Left lung (tissue), 10 donors: ENCODE results near the gene CARHSP1. TPM values are rescaled to one million over a fixed set of nuclear protein-coding genes. Genes with fewer than 3 reads are reported as not detected.

ENCODE experiments used
- ATAC-seq: fragments of 200-7000 bp; cut with Tn5 transposase; one replicate; pipeline ENCODE4 v1.9.1; 2020; ENCODE audit warnings: moderate library complexity
- DNase-seq, 4 donors: peaks; one replicate each; pipeline ENCODE4 v3.0.0-alpha.2; 2013 to 2020
- H3K27ac ChIP-seq, 2 donors: fragments of 200-600 bp; sonication (generic) in 1 of 2; one replicate each; pipeline versions ENCODE4 v1.5.0 to v1.8.0; 2020 to 2021
- H3K27me3 ChIP-seq, 2 donors: fragments of 200-600 bp; sonication (generic) in 1 of 2; one replicate each; pipeline versions ENCODE4 v1.5.0 to v1.8.0; 2020 to 2021
- H3K36me3 ChIP-seq, 2 donors: fragments of 200-600 bp; sonication (generic) in 1 of 2; one replicate each; pipeline versions ENCODE4 v1.5.0 to v1.8.0; 2020 to 2021
- H3K4me1 ChIP-seq, 2 donors: fragments of 200-600 bp; one replicate each; pipeline ENCODE4 v1.8.0; 2021
- H3K4me3 ChIP-seq, 2 donors: fragments of 200-600 bp; sonication (generic) in 1 of 2; one replicate each; pipeline versions ENCODE4 v1.5.0 to v1.8.0; 2020 to 2021; ENCODE audit warnings: mild to moderate bottlenecking in 1 of 2
- H3K9me3 ChIP-seq, 2 donors: fragments of 200-600 bp; sonication (generic) in 1 of 2; one replicate each; pipeline versions ENCODE4 v1.5.0 to v1.8.0; 2020 to 2021
- intact Hi-C, 2 donors: fragments of 100-400 bp; cut with DNase I; formaldehyde crosslinking; loops; one replicate each; pipeline versions ENCODE4 v1.11.2 to v1.14.2; 2022
- polyA plus RNA-seq, 6 donors: library from polyadenylated mRNA; unstranded; fragments of 120-200 nt; gene quantifications; one replicate each; pipeline ENCODE4 v1.2.1, GENCODE V29; 2013; ENCODE audit not compliant: insufficient read length in 6 of 6
- total RNA-seq, 2 donors: library from RNA; stranded (reverse); fragmentation: NEBNext Ultra II Directional; extraction: Animal tissue kit (Norgen Biotek cat#: 25700); gene quantifications; one replicate each; pipeline ENCODE4 v1.2.1, GENCODE V29; 2021
- TF ChIP-seq, protein P1 (sequence below), 2 donors: fragments of 200-600 bp; sonication (generic) in 1 of 2; IDR thresholded peaks; one replicate each; pipeline versions ENCODE4 v1.5.0 to v1.8.0; 2021; ENCODE audit warnings: antibody characterized with exemption in 2 of 2
- donor health status: DM: no; HTN: yes; CAD: no.
- donor health status: DM: no; HTN: no; CAD: no.

CARHSP1 gene
- total and polyA plus RNA-seq, 8 donors = 74.0 to 114 (median 93.7) TPM

DNA sequence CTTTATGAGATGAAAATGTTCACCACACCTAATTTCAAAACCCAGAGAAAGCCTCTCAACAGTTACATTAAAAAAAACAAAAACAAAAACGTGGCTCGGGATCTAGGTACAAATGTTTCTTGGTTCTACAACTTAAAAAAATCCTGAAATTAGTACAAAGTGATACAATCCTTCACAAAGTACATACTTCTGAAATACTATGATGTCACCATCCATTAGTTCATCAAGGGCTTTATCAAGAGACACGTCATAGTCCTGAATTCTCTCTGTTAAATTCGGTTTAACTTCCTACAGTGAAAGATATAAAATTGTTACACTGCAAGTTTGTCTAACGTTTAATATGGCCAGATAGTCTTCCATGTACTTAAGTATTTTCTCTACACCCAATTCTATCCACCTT, 31.5 kb upstream of the CARHSP1 start:
- intact Hi-C loops = loop anchor here in 1 of 2 donors (10.0 kb wide), 1 partner anchor 104 kb away; no protein-coding TSS in a partner anchor
- ATAC-seq = no peak
- H3K9me3 ChIP-seq = no peaks in the 10 kb centered on the region
- no peak overlapping the region for H3K27ac ChIP-seq
- no peaks in the 10 kb centered on the region for H3K4me1 ChIP-seq
- no peaks in the 10 kb centered on the region for H3K27me3 ChIP-seq
- H3K36me3 ChIP-seq = peaks cover 3 to 100% of the 10 kb centered on the region in 2 donors
- DNase-seq = no peak
- no peak overlapping the region for H3K4me3 ChIP-seq
- TF ChIP-seq, protein P1, sequence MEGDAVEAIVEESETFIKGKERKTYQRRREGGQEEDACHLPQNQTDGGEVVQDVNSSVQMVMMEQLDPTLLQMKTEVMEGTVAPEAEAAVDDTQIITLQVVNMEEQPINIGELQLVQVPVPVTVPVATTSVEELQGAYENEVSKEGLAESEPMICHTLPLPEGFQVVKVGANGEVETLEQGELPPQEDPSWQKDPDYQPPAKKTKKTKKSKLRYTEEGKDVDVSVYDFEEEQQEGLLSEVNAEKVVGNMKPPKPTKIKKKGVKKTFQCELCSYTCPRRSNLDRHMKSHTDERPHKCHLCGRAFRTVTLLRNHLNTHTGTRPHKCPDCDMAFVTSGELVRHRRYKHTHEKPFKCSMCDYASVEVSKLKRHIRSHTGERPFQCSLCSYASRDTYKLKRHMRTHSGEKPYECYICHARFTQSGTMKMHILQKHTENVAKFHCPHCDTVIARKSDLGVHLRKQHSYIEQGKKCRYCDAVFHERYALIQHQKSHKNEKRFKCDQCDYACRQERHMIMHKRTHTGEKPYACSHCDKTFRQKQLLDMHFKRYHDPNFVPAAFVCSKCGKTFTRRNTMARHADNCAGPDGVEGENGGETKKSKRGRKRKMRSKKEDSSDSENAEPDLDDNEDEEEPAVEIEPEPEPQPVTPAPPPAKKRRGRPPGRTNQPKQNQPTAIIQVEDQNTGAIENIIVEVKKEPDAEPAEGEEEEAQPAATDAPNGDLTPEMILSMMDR (IDR thresholded peaks at IDR 0.05) = no peak

DNA sequence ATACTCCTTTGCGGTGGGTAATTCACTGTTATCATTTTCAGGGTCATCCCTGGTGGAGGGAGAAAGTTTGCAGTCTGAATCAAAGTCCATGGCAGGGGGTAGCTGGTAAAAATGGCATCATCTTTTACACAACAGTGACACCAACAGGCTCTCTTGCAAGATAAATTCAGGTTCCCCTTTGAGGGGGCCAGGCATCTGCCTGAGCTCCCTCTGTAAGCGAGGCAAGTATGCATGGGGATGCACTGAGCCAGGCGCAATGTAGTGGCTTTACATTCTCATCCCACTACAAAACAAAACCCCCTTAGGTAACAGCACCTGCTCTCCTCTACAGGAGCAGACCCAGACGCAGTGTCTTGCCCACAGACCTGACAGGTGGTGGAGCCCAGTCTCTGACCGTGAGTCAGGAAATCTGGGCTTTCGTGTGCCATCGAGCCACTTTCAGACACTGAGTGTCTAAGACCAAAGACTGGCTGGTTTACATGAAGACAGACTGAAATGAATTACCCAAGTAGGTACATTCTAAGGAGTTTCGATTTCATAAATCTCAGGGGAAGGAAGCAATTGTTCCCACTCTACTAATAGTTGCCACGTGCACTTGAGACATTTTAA, 31.0 kb upstream of the CARHSP1 start:
- Histone ChIP-seq H3K27ac (no peak overlapping the region), H3K36me3 (peaks cover 3 to 100% of the 10 kb centered on the region in 2 donors), H3K4me3 (no peak overlapping the region), H3K4me1 (no peaks in the 10 kb centered on the region), H3K9me3 (no peaks in the 10 kb centered on the region), H3K27me3 (no peaks in the 10 kb centered on the region)
- no peak for DNase-seq
- intact Hi-C loops = loop anchor here in 1 of 2 donors (10.0 kb wide), 1 partner anchor 105 kb away; no protein-coding TSS in a partner anchor
- ATAC-seq = no peak
- TF ChIP-seq, protein P1 (IDR thresholded peaks at IDR 0.05) = no peak

DNA sequence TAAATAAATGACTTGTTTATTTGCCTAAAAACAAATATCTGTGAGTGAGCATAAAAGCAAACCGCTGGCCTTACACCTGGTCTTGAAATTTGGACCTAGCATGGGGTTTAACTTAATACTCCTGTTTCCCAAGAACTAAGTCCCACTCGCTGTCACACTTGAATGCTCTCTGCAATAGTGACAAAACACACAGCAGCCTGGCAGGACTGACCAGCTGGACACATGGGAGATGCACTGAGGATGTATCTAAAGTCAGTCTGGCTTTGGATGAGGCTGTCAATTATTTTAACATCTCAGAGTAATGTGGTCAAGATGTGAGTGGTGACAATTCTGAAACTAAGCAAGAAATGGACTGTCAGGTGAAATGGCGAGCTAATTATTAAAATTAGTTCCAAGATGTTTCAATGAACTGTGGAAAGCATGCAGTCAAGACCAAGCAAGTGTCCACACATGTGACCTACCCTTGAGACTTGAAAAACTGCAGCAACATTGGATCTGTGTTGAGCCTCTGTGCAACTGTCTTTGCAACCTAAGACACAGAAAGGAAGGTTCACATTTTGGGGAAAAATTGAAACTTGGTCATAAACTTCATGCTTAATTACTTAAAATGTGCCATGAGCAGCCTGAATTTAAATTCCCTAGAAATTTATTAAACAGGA, 30.0 kb upstream of the CARHSP1 start:
- no peaks in the 10 kb centered on the region for H3K4me1 ChIP-seq
- TF ChIP-seq, protein P1 (IDR thresholded peaks at IDR 0.05) = no peak
- peaks cover 9 to 100% of the 10 kb centered on the region in 2 donors for H3K36me3 ChIP-seq

DNA sequence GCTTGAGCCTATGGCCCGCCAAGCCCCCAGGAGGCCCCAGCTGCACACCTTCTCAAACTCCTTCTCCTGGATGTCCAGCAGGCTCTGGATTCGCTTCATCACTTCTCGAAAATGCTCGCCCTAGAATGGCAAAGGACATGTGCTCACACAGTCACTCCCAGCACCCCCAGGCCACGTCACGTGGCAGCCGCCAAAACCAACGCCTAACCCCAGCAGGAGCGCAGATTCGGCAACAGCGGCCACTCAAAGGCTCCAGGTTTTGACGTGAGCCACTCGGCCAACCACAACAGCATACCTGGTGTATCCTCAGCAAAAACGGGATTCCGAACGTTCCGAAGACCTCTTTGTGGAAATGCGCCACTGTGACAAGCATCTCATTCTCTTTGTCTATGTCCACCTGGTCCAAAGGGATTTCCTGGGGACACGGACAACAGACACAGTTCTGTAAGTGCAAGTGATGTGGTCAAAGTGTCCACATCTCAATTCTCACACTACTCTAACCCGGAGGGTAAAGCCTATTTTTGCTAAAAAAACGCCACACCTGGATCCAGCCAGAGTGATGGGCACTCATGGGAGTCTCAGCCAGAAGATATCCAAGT, 26.0 kb upstream of the CARHSP1 start:
- TF ChIP-seq, protein P1 (IDR thresholded peaks at IDR 0.05) = no peak
- intact Hi-C loops = no loop called here
- H3K9me3 ChIP-seq = no peaks in the 10 kb centered on the region

More for the DNA sequence above, 30.0 kb upstream of the CARHSP1 start:
- Histone ChIP-seq H3K9me3 (no peaks in the 10 kb centered on the region), H3K27ac (no peak overlapping the region), H3K27me3 (no peaks in the 10 kb centered on the region), H3K4me3 (no peak overlapping the region)
- ATAC-seq (no peak), DNase-seq (no peak)
- intact Hi-C loops = no loop called here

More for the DNA sequence above, 26.0 kb upstream of the CARHSP1 start:
- Histone ChIP-seq H3K4me3 (no peak overlapping the region), H3K4me1 (no peaks in the 10 kb centered on the region), H3K36me3 (peaks cover 6 to 100% of the 10 kb centered on the region in 2 donors), H3K27ac (no peak overlapping the region), H3K27me3 (no peaks in the 10 kb centered on the region)
- DNase-seq (no peak), ATAC-seq (no peak)
